ENCODE data around the gene ARL6IP4. TPM values are rescaled to one million over a fixed set of nuclear protein-coding genes. Genes with fewer than 3 reads are reported as not detected.

ARL6IP4 gene
- total and polyA plus RNA-seq, 10 of the 15 experiments (the other 5 are each of a cell fraction or from before 2014, with no cell fraction given): 2.5 to 320 (median 188) TPM

DNA sequence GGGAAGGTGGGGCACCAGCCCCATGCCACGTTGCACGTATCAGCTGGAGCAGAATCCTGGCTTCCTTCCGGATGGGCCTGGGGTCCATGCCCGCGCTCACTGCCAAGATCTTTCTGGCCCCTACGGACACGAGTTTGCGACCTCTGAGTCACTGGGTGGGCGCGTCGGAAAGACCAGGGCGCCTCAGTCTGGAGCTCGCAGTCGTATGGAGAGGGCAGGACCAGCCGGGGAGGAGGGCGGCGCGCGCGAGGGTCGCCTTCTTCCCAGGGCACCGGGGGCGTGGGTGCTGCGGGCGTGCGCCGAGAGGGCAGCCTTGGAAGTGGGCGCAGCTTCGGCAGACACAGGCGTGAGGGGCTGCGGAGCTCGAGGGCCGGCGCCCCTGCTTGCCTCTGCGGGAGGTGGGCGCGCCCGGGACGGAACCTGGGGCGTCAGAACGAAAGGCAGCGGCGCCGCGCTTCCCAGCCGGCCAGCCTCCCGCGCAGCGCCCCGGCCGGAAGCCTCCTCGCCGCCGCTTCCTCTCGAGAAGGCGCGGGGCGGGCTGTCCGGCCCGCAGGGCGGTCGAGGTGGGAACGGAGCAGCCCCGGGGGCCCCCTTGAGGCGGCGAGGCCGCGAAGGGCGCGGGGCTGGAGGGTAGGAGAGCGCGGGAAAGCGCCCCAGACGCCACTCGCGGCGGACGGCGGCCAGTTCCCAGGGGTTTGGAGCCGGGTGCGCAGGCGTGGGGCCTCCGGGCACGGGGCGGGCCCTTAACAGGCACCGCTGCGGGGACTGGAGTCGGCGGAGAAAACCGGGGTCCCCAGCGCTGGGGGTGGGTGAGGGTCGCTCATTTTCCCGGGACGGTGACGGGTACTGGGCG, at the start of gene ARL6IP4 (continued):
- TF ChIP-seq, protein P1, sequence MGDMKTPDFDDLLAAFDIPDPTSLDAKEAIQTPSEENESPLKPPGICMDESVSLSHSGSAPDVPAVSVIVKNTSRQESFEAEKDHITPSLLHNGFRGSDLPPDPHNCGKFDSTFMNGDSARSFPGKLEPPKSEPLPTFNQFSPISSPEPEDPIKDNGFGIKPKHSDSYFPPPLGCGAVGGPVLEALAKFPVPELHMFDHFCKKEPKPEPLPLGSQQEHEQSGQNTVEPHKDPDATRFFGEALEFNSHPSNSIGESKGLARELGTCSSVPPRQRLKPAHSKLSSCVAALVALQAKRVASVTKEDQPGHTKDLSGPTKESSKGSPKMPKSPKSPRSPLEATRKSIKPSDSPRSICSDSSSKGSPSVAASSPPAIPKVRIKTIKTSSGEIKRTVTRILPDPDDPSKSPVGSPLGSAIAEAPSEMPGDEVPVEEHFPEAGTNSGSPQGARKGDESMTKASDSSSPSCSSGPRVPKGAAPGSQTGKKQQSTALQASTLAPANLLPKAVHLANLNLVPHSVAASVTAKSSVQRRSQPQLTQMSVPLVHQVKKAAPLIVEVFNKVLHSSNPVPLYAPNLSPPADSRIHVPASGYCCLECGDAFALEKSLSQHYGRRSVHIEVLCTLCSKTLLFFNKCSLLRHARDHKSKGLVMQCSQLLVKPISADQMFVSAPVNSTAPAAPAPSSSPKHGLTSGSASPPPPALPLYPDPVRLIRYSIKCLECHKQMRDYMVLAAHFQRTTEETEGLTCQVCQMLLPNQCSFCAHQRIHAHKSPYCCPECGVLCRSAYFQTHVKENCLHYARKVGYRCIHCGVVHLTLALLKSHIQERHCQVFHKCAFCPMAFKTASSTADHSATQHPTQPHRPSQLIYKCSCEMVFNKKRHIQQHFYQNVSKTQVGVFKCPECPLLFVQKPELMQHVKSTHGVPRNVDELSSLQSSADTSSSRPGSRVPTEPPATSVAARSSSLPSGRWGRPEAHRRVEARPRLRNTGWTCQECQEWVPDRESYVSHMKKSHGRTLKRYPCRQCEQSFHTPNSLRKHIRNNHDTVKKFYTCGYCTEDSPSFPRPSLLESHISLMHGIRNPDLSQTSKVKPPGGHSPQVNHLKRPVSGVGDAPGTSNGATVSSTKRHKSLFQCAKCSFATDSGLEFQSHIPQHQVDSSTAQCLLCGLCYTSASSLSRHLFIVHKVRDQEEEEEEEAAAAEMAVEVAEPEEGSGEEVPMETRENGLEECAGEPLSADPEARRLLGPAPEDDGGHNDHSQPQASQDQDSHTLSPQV (IDR thresholded peaks at IDR 0.05): no peak
- TF ChIP-seq NFYA (IDR thresholded peaks at IDR 0.05; ENCODE audit: borderline replicate concordance, low read depth, low read length) (no peak), POLR2AphosphoS2 (IDR thresholded peaks at IDR 0.05; ENCODE audit: low read depth, low read length) (peak; percentile 64; the same call in 1 of the 2 replicates), BMI1 (IDR thresholded peaks at IDR 0.05; ENCODE audit: borderline replicate concordance) (no peak), CBX3 (IDR thresholded peaks at IDR 0.05; ENCODE audit: borderline replicate concordance, low read depth) (no peak), GATAD2B (conservative IDR thresholded peaks at IDR 0.05; ENCODE audit: low read depth) (peak; percentile 77), KLF5 (IDR thresholded peaks at IDR 0.05; ENCODE audit: partially characterized antibody) (no peak), ZNF217 (IDR thresholded peaks at IDR 0.05) (no peak), YY1 (IDR thresholded peaks at IDR 0.05; ENCODE audit: low read depth, low read length) (peak; percentile 80), SMARCA5 (IDR thresholded peaks at IDR 0.05) (peak; percentile 89), SUZ12 (IDR thresholded peaks at IDR 0.05; ENCODE audit: unreplicated experiment) (no peak), MYB (IDR thresholded peaks at IDR 0.05; ENCODE audit: borderline replicate concordance, low read depth, low read length) (no peak), TCF12 (IDR thresholded peaks at IDR 0.05; ENCODE audit: low read depth, low read length) (0 out of 2 replicates have a peak, but pooled peaks have one; percentile 9), MYC (IDR thresholded peaks at IDR 0.05; ENCODE audit: insufficient read depth, insufficient read length, insufficient replicate concordance, low read length, severe bottlenecking) (no peak)
- TF ChIP-seq, protein P2, sequence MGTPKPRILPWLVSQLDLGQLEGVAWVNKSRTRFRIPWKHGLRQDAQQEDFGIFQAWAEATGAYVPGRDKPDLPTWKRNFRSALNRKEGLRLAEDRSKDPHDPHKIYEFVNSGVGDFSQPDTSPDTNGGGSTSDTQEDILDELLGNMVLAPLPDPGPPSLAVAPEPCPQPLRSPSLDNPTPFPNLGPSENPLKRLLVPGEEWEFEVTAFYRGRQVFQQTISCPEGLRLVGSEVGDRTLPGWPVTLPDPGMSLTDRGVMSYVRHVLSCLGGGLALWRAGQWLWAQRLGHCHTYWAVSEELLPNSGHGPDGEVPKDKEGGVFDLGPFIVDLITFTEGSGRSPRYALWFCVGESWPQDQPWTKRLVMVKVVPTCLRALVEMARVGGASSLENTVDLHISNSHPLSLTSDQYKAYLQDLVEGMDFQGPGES (IDR thresholded peaks at IDR 0.05): no peak; the same call in 1 of the 2 replicates
- TF ChIP-seq, protein P3, sequence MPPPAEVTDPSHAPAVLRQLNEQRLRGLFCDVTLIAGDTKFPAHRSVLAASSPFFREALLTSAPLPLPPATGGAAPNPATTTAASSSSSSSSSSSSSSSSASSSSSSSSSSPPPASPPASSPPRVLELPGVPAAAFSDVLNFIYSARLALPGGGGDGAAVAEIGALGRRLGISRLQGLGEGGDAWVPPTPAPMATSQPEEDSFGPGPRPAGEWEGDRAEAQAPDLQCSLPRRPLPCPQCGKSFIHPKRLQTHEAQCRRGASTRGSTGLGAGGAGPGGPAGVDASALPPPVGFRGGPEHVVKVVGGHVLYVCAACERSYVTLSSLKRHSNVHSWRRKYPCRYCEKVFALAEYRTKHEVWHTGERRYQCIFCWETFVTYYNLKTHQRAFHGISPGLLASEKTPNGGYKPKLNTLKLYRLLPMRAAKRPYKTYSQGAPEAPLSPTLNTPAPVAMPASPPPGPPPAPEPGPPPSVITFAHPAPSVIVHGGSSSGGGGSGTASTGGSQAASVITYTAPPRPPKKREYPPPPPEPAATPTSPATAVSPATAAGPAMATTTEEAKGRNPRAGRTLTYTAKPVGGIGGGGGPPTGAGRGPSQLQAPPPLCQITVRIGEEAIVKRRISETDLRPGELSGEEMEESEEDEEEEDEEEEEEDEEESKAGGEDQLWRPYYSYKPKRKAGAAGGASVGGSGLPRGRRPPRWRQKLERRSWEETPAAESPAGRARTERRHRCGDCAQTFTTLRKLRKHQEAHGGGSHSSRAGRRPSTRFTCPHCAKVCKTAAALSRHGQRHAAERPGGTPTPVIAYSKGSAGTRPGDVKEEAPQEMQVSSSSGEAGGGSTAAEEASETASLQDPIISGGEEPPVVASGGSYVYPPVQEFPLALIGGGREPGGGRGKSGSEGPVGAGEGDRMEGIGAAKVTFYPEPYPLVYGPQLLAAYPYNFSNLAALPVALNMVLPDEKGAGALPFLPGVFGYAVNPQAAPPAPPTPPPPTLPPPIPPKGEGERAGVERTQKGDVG (CRISPR knock-in tag; IDR thresholded peaks at IDR 0.05): no peak
- TF ChIP-seq, protein P4, sequence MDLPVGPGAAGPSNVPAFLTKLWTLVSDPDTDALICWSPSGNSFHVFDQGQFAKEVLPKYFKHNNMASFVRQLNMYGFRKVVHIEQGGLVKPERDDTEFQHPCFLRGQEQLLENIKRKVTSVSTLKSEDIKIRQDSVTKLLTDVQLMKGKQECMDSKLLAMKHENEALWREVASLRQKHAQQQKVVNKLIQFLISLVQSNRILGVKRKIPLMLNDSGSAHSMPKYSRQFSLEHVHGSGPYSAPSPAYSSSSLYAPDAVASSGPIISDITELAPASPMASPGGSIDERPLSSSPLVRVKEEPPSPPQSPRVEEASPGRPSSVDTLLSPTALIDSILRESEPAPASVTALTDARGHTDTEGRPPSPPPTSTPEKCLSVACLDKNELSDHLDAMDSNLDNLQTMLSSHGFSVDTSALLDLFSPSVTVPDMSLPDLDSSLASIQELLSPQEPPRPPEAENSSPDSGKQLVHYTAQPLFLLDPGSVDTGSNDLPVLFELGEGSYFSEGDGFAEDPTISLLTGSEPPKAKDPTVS (IDR thresholded peaks at IDR 0.05; ENCODE audit: low read depth, low read length): no peak
- TF ChIP-seq, protein P5, sequence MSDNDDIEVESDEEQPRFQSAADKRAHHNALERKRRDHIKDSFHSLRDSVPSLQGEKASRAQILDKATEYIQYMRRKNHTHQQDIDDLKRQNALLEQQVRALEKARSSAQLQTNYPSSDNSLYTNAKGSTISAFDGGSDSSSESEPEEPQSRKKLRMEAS (IDR thresholded peaks at IDR 0.05; ENCODE audit: low read depth, low read length): peak; percentile 32; the same call in 1 of the 2 replicates

Data from GM12878 (cell line).